Erythroblast (primary cell): ENCODE data around the gene UBASH3A.

Experiments
- DNase-seq, 2 experiments: peaks; one replicate each; lab custom pipeline; 2025; lab: John Stamatoyannopoulos, UW
- GATA1 ChIP-seq: IDR thresholded peaks from 2 replicates; pipeline ENCODE4 v1.6.1; 2011; ENCODE audit warnings: low read depth, mild to moderate bottlenecking, control low read depth, low read length, moderate library complexity
- POLR2A ChIP-seq: IDR thresholded peaks from 2 replicates; pipeline ENCODE4 v1.6.1; 2011; ENCODE audit warnings: mild to moderate bottlenecking, low read length

The UBASH3A gene

DNA sequence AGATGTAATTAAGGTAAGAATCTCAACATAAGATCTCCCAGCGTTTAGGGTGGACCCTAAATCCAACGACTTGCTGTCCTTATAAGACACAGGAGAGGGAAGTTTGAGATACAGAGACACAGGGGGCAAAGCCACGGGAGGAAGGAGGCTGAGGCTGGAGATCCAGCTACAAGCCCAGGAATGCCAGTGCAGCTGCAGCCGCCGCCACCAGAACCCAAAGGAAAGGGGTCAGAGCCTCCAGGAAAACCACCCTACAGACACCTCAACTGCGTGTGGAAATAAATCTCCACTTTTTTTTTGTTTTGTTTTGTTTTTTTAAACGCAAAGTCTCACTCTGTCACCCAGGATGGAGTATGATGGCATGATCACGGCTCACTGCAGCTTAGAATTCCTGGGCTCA is 25.3 kb upstream of the UBASH3A start:
- no peak for DNase-seq
- no peak for TF ChIP-seq POLR2A
- TF ChIP-seq GATA1: no peak

DNA sequence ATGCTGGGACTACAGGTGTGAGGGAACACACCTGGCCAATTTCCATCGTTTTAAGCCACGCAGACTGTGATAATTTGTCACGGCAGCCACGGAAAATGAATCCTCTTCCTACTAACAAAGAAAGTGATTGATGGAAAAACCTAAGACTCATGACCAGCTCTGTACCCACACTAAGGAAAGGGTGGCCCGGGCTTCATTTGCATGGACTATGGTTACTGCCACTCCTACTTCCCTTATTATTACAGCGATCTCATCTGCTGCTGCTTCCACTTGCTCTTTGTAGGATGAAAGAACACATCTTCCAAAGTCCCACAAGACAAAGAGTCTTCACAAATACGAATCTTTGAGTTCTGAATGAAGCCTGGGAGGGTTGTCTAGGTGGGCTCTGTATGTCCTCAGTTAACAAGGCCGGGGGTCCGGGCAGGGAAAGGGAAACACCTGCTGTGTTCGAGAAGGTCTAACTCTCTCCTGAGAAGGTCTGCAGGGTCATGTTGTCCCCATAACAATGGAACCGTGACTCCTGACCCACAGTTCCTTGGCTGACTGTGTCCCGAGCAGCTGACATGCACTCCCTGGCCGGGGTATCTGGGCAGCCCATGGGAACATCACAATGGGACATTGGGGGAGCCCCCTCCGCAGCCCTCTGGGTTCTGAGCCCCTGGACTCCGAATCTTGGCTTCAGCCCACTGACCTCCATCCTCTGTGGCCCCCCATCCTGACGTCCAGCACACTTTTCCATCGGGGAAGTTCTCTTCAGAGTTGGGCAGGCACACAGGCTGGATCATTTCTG is 24.1 kb upstream of the UBASH3A start:
- no peak for DNase-seq
- TF ChIP-seq GATA1: no peak
- TF ChIP-seq POLR2A: no peak

DNA sequence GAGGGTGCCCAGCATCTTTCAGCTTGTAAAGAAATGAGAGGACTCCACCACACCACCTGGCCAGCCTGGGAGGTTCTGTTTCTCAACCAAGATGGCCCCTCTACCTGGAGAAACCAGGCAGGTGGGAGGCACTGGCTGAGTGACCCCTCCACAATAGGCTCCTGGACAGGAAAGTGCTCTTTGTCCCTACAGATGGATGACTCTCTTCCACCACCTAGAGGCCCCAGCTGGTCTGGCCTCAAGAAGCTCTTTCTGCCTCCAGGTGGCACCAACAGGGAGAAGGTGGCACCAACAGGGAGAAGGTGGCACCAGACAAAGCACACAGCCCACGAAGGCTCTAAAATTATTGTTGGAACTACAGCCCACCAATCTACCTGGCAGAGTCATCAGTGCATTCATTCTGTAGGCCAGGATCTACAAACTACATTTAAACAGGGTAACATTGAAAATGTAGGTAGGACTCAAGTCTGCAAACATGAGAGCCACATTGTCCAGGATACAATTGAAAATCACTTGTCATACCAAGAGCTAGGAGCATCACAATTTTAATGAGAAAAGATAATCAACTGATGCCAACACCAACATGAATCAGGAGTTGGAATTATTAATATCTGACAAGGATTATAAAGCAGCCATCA is 22.2 kb upstream of the UBASH3A start:
- TF ChIP-seq POLR2A (no peak), GATA1 (no peak)
- peak; percentile 17 to 31 for DNase-seq

DNA sequence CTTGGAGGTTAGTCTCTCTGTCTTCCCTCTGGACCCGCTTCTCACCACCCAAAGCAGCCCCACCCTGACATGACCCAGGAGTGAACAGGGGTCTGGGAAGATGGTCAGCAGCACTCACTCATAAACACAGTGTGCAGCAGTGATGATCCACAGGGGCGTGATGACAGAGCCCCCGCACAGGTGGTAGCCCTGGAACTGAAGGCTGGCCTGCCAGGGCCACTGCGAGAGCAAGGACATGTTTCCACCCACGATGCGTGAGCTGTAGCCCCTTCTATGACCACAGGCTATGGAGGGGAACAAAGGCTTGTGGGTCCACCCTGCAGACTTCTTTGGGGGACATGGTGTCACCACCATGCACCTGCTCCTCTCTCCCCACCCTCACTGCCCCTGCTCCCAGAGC is 20.8 kb upstream of the UBASH3A start:
- TF ChIP-seq GATA1 (no peak), POLR2A (no peak)
- DNase-seq: no peak

DNA sequence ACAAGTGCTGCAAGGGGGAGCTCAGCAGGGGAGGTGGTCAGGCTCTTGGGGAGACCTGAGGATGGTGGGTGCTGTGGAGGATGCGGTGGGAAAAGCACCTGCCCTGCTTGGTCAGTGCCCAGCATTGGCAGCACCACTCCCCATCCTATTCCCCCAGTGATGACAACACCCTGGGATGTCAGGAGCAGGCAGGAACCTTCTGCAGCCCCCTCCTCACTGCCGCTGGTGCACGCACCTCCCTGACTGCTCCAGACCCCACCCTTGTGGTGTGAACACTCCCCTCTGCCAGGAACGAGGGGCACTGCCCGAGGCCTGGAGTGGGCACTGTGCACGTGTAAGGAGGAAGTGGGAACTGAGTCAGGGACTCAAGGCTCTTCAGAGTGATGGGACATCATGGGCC is 20.4 kb upstream of the UBASH3A start:
- TF ChIP-seq GATA1 (no peak), POLR2A (no peak)
- no peak for DNase-seq

DNA sequence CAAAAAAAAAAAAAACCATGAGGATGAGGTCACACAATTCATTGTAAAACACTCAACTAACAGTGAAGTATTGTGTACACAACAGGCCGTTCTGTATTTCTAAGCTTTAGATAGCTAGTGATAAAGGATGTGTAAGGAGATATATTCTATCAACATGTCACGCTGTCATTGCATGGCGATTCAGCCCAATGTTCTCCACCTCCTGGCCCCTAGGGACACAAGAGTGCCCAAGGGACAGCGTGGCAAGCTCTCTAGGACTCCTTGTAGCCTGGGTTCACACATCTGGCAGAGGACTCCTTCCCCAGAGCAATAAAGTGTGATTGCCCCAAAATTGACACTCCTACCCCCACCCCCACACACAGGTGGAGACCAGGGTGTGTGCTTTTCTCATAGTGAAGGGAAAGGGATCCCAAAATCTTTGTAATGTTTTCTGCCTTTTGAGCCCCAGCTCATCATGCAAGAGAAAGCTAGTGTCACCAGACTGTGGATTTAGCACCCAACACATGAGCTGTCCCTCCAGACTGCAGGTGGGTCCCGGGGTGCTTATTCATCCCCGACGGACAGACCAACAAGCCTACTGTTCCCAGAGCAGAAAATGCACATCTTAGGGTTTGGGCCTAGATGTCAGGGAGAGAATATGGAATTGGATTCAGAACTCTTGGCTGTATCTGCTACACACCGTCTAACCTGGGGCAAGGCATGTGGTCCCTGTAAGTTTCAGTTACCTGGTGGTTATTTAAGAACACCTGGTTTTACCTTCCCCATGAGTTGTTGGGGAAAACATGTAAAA is 19.4 kb upstream of the UBASH3A start:
- TF ChIP-seq GATA1 (no peak), POLR2A (no peak)
- DNase-seq: no peak

DNA sequence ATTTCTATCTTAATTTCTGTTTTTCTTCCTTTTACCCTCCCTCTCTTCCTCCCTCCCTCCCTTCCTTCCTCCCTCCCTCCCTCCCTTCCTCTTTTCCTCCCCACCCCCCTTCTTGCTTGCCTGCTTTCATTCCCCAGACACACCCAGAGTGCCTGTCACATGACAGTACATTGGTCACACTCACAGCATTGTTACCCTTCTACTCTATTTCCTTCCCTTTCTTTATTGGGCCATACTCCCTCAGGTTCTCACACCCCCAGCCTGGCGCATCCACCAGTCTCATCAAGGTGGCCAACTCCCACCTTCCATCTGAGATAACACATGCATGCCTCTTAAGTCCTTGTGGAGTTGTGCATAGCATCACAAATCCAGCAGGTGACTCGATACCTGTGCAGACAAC is 18.7 kb upstream of the UBASH3A start:
- no peak for DNase-seq
- TF ChIP-seq GATA1 (no peak), POLR2A (no peak)

DNA sequence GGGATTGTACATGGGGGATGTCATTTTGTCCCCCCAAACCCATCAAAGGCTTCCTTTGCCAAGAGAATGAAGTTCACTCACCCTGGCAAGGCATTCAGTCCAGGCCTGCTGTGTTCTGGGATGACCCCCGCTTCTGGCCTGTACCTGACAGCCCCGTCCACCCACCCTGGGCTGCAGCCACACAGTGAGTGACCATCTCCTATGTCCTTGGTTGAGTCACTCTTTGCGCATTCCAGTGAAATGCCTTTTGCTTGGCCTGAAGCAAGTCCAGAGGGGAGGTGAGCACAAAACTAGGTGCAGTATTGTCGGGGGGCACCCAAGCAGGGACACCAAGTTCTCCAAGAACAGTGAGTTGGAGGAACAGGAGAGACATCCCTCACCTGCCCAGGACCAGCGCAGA is 18.1 kb upstream of the UBASH3A start:
- DNase-seq: no peak
- TF ChIP-seq POLR2A: no peak
- no peak for TF ChIP-seq GATA1

DNA sequence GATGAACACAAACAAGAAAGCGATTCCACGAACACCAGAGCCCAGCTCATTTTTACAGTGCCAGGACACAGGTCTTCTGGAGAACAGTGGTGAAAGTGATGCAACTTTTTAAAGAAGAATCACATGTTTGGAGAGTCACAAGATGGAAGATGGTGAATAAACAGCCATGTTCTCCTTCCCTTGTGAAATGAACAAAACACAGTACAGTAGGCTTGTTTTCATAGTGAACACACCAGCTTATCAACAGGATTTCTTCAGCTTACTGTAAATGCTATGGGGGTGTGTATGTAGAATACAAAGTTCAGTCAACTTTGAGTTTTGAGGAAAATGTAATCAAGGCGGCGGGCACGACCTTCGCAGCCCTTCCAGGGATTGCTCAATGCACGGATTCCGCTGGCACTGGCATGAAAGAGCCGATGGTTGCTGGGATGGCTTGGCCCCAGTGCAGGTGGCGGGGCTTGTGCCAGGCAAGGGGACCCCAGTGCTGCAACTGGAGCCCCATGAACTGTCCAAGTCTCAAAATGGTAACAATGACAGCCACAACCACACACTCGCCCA is 17.6 kb upstream of the UBASH3A start:
- DNase-seq: no peak

DNA sequence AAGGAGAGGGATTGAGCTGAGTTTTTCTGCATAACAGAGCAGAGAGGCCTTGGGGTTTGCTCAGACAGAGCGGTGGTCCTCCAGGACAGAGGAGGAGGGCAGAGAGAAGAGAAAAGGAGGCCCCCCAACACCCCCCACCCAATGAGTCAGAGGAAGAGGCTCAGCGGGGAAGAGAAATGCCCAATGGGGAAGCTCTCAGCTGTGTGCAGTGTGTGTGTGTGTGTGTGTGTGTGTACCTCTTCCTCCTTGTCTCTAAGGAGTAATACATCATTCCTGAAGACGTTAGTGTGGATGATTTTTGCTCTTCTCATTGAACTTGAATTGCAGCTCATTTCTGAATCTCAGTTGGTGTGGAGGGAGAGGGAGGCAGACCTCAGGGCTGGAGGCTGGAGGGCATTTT is 16.5 kb upstream of the UBASH3A start:
- DNase-seq: no peak
- TF ChIP-seq GATA1: no peak
- TF ChIP-seq POLR2A: no peak

More for the DNA sequence above, 17.6 kb upstream of the UBASH3A start:
- no peak for TF ChIP-seq POLR2A
- no peak for TF ChIP-seq GATA1

DNA sequence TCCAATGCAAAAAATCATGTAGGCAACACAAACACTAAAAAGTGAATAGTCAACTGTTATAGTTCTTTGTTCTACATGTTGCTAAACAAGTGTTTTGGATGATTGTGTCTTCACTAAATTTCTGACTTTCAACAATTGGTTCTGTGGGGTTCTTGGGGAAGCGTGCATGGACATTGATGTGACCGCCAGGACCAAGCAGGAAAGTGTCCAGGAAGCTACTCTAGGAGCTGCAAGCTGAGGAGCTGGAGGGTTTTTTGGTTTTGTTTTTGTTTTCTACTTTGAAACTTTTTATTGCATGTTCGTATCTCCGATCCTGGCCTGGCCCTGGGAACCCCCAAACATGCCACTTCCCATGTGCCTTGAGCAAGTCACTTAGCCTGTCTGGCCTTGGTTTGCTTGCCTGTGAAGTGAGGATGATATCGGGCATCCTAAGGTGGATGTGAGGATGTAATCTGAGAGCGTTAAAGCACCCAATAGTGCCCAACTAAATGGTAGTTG is 15.8 kb upstream of the UBASH3A start:
- TF ChIP-seq POLR2A (no peak), GATA1 (no peak)
- no peak for DNase-seq

DNA sequence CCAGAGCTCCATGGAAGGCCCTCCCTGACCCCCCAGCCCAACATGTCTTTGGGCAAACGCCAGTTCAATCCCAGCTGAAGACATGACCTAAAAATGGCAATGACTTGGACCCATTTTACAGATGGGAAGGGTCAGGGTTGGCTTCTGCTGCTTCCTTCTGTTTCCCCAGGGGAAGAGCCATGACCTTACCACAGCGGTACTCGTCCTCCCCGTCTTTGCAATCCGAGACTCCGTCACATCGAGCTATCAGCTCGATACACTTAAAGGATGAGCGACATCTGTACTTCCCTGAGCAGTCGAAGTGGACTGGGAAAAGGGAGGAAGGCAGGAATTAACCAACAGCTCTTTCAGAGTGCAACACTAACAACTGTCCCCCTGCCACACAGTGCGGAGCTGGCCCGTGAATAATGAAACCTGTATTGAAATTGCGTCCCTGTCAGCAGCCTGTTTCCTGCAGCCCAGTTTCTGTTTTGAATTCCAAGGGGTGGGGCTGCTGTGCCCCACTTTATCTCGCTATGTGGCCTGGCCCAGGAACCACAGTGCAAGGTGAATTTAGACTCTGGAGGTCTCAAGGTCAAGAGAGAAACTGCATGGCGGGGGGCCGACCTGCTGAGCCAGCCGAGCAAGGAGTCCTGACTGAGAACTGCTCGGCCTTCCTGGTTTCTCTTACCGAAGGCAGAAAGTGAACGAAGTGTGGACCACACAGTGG is 14.8 kb upstream of the UBASH3A start:
- DNase-seq: no peak
- TF ChIP-seq GATA1 (no peak), POLR2A (no peak)

DNA sequence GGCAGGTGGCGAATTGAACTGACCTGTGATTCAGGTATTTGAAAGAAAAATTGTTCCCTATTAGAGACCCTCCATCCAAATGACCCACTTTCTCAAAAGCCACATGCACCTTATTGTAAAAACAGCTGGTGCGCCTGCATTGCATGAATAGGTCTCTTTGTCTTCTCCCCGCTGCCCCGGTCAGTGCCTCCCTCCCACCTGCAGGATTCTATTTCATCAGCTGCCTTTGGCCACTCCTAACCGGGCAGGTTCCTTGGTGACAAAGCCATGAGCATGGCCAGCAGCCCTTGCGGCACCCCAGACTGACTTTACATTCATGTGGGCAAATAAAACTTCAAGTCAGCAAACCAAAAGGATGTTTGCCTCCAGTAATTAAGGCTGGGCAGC is 14.3 kb upstream of the UBASH3A start:
- DNase-seq: no peak
- TF ChIP-seq POLR2A: no peak
- no peak for TF ChIP-seq GATA1

DNA sequence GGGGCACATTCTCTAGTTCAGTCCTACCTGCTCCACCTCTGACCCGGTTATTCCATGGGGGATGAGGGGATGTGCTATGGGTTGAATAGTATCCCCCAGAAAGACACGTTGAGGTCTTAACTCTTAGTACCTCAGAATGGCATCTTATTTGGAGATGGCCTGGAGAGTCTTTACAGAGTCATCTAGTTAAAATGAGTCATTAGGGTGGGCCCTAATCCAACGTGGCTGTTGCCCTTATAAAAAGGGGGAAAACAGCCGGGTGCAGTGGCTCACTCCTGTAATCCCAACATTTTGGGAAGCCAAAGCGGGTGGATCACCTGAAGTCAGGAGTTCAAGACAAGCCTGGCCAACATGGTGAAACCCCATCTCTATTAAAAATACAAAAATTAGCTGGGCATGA is 13.5 kb upstream of the UBASH3A start:
- DNase-seq: no peak
- no peak for TF ChIP-seq GATA1
- TF ChIP-seq POLR2A: no peak

DNA sequence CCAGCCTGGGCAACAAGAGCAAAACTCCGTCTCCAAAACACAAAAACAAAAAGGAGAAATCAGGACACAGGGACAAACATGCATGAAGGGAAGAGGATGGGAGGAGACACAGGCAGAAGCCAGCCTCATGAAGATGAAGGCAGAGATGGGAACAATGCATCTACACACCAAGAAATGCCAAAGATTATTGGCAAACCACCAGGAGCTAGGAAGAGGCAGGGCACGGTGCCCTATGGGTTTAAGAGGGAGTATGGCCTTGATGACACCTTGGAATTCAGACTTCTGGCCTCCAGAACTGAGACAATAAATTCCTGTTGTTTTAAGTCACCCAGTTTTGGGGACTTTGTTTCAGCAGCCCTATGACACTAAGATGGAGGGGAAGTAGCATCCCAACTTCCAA is 13.0 kb upstream of the UBASH3A start:
- TF ChIP-seq POLR2A (no peak), GATA1 (no peak)
- no peak for DNase-seq
